B cell (primary cell): Measurements from ENCODE around the gene NSRP1.

ENCODE experiments used
- EZH2 ChIP-seq: IDR thresholded peaks from 2 replicates; pipeline ENCODE4 v1.6.1; 2012; ENCODE audit warnings: borderline replicate concordance, low read depth, mild to moderate bottlenecking, moderate library complexity, low read length; ENCODE audit not compliant: insufficient read depth, poor library complexity, severe bottlenecking
- TF ChIP-seq, protein P1 (sequence below): fragments of 200-600 bp; IDR thresholded peaks from one replicate; pipeline ENCODE4 v1.8.0; 2022; ENCODE audit warnings: antibody characterized with exemption, mild to moderate bottlenecking

DNA sequence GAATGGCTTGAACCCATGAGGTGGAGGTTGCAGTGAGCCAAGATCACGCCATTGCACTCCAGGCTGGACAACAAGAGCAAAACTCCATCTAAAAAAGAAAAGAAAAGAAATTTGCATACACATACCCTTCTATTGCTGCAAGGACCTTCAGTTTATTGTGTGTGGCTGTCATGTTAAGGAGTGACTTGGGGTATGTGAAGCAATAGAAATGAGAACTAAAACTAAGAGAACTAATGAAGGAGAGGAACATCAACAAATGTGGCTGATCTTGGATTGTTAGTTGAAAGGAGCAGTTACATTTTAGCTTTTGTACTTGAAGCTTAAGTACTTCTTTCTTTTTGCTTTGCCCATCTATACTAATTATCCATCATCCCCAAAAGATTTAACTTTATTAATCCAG lies 12.7 kb upstream of the NSRP1 start:
- TF ChIP-seq, protein P1, sequence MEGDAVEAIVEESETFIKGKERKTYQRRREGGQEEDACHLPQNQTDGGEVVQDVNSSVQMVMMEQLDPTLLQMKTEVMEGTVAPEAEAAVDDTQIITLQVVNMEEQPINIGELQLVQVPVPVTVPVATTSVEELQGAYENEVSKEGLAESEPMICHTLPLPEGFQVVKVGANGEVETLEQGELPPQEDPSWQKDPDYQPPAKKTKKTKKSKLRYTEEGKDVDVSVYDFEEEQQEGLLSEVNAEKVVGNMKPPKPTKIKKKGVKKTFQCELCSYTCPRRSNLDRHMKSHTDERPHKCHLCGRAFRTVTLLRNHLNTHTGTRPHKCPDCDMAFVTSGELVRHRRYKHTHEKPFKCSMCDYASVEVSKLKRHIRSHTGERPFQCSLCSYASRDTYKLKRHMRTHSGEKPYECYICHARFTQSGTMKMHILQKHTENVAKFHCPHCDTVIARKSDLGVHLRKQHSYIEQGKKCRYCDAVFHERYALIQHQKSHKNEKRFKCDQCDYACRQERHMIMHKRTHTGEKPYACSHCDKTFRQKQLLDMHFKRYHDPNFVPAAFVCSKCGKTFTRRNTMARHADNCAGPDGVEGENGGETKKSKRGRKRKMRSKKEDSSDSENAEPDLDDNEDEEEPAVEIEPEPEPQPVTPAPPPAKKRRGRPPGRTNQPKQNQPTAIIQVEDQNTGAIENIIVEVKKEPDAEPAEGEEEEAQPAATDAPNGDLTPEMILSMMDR = no peak
- no peak for TF ChIP-seq EZH2
